GM18868 (cell line): Measurements from ENCODE around the gene DNAH2.

Experiments
- ATAC-seq: cut with Tn5 transposase; IDR thresholded peaks from one replicate; pipeline ENCODE4 v1.9.1; 2021; ENCODE audit warnings: mild to moderate bottlenecking, moderate library complexity; ENCODE audit not compliant: unreplicated experiment

Gene DNAH2, protein sequence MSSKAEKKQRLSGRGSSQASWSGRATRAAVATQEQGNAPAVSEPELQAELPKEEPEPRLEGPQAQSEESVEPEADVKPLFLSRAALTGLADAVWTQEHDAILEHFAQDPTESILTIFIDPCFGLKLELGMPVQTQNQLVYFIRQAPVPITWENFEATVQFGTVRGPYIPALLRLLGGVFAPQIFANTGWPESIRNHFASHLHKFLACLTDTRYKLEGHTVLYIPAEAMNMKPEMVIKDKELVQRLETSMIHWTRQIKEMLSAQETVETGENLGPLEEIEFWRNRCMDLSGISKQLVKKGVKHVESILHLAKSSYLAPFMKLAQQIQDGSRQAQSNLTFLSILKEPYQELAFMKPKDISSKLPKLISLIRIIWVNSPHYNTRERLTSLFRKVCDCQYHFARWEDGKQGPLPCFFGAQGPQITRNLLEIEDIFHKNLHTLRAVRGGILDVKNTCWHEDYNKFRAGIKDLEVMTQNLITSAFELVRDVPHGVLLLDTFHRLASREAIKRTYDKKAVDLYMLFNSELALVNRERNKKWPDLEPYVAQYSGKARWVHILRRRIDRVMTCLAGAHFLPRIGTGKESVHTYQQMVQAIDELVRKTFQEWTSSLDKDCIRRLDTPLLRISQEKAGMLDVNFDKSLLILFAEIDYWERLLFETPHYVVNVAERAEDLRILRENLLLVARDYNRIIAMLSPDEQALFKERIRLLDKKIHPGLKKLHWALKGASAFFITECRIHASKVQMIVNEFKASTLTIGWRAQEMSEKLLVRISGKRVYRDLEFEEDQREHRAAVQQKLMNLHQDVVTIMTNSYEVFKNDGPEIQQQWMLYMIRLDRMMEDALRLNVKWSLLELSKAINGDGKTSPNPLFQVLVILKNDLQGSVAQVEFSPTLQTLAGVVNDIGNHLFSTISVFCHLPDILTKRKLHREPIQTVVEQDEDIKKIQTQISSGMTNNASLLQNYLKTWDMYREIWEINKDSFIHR (N-terminal part only)

DNA sequence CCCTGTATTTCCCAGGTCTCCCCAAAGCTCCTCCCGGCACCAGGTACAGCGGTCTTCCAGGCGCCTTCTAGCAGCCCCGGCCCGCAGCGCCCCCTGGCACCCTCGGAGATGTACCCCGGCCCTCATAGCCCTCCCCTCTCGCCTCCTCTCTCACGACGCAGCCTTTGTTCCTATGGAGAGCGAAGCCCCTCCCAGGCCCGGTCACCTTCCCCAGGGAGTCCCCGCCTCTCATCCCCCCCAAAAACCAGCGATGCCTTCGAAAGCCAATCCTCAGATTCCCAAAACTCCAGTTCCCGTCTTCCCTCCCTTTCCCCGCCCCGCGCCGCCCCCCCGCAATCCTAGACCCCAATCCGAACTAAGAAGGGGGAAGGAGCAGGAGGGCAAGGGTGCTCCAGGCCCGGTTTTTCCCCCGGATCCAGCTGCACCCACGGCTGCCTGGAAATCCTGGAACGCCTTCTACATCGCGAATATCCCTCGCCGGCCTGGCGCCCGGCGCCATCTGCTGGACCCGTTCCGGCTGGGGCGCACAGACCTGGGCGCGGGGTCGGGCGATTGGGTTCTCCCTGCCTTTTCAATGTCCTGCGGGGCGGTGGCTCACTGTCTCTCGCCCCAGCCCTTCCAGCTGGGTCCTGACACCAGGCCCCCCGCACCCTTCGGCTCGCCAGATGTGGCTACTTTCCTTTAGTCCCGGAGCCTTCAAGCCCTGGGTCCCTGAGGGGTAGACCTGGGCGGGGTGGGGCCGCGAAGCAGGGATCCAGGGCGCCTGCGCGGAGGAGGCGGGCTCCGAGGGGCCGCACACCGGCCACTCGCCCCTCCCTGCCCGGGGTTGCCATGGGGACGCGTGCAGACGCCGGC, at the start of gene DNAH2:
DNAH2 (plus strand) TSS at position 844 of the 855 bp plus-strand sequence. CDS start 1,991 bp downstream, outside the sequence.
- ATAC-seq = no peak

DNA sequence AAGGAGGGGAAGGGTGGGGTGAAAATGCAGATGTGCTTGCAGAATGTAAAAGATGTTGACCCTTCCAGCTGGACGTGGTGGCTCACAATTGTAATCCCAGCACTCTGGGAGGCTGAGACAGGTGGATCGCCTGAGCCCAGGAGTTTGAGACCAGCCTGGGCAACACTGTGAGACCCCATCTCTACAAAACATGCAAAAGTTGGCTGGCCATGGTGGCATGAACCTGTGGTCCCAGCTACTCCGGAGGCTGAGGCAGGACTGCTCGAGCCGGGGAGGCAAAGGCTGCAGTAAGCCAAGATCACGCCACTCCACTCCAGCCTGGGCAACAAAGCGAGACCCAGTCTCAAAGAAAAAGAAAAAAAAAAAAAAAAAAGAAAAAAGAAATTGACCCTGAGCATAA, 49.1 kb upstream of the DNAH2 start:
- ATAC-seq = no peak

DNA sequence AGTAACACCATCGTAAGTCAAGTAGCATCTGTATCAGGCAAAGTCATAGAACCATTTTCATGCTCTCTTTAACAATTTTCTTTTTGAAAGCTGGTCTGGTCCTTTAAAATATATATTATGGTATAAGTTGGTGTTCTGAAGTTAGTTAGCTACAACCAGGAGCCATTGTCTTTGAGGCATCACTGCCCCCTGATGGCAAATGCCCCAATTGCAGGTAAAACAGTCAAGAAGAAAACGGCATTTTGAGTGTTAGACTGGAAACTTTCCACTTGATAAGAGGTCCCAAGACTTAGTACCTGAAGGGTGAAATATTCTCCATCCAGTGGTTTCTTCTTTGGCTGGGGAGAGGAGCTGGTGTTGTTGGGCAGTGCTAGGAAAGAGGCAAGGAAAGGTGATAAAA, 44.3 kb upstream of the DNAH2 start:
- no peak for ATAC-seq

DNA sequence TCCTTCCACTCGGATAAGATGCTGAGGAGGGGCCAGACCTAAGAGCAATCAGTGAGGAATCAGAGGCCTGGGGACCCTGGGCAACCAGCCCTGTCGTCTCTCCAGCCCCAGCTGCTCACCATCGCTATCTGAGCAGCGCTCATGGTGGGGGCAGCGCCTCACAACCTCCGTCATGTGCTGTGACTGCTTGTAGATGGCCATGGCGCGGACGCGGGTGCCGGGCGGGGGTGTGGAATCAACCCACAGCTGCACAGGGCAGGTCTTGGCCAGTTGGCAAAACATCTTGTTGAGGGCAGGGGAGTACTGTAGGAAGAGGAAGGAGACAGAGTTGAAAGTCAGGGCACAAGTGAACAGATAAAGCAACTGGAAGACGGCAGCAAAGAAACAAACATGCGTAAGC, 42.6 kb upstream of the DNAH2 start:
- ATAC-seq = no peak

DNA sequence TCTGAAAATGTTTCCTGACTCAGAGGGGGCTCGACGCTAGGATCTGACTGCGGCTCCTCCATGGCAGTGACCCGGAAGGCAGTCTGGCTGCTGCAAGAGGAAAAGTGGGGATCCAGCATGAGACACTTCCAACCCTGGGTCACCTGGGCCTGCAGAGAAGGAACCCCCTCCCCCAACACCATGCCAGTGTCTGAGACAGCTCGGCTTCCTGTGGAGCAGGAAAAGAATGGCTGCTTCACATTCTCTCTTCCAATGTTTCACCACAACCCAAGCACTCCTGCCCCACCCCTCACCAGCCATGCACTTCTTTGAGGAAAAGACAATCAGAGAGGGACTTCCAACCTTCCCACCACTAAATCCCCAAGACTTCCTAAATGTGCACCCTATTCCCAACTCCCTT, 41.0 kb upstream of the DNAH2 start:
- no peak for ATAC-seq

DNA sequence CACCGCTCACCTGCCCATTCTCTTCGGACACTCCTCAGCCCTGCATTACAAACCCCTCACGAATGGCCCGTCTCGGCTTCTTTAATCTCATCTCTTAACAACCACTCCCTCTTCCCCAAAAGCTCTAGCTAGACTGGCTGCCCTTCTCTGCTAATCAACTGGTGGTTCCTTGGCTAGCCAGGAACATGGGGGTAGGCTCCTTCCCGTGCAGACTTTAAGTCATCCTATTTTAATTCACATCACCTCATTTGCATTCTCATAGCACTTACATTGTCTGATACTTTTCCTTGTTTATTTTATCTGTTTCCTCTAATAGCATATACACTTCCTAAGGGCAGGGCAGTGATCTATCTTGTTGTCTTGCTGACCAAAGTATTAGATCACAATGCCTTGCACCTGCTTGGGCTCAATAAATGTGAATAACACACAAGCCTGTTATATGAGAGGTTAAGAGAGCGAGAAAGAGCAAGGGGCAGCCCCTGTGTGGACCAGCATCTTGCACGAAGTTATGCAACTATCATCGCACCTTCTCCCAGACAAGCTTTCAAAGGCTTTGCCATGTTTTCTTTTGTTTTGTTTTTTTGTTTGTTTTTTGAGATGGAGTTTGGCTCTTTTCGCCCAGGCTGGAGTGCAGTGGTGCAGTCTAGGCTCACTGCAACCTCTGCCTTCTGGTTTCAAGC, 40.0 kb upstream of the DNAH2 start:
- ATAC-seq = no peak

DNA sequence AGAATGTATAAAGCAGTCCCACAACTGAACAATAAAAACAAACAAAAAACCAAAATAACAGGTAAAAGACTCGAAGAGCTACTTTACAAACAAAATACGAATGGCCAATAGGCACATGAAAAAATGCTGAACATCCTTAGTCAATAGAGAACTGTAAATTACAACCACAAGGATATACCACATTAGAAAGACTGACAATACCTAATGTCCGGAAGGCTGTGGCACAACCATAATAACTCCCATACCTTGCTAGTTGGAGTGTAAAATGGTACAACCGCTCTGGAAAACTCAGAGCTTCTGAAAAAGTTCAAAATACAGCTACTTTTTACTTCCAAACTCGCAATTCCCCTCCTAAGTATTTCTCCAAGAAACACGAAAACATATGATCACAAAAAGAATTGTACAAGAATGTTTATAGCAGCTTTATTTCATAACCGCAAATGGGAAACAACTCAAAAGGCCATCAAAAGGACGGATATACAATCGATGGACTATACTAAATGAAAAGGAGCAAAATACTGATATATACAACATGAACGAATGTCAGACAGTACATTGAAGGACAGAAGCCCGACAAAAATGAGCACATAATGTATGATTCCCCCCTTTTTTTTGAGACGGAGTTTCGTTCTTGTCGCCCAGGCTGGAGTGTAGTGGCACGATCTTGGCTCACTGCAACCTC, 32.6 kb upstream of the DNAH2 start:
- no peak for ATAC-seq

DNA sequence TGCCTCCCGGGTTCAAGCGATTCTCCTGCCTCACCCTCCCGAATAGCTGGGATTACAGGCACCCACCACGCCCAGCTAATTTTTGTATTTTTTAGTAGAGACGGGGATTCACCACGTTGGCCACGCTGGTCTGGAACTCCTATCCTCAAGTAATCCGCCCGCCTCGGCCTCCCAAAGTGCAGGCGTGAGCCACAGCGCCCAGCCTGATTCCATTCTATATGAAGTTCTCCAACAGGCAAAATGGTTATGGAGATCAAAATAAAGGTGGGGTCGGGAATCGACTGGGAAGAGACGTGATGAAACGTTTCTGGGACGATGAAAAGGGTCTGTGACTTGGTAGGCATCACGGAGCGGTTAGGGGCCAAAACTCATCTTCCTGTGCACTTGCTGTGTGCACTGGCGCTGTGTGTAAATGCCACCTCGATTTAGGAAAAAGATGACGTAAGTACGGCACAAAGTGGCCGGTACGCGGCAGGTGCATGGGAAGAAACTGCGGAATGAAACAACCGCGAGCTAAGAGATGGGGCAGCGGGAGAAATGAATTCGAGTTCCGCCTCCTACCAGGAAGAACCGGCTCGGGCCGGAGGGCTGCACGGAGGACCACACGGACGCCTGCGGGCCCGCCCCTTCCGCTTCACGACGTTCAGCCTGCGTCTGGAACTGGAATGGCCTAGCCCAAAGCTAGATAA, 31.9 kb upstream of the DNAH2 start:
- peak; percentile 58 for ATAC-seq

DNA sequence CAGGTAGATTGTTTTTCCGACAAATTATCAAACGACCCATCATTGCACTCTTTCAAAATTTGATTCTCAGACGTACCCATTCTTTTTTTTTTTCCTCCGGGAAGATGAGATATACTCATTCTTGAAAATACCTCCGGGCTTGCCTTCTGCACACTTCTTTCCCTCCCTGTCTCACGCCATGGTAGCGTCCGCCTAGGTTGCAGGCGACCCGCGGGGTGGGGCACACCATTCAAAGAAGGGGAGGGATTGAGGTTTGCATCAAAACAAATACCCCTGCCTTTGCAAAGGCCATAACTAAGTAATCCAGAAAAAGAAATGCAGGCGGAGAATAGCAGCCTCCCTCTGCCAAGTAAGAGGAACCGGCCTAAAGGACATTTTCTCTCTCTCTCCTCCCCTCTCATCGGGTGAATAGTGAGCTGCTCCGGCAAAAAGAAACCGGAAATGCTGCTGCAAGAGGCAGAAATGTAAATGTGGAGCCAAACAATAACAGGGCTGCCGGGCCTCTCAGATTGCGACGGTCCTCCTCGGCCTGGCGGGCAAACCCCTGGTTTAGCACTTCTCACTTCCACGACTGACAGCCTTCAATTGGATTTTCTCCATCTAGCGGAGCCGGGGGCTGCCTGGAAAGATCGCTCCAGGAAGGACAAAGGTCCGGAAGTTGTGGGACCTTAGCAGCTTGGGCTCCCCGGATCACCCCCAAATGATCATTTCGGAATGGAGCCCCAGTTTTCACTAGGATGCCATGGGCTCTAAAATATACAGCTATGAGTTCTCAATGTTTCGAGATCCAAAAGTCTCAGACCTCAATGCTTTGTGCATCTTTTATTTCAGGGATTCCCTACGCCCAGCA, 31.1 kb upstream of the DNAH2 start:
- peak; percentile 51 for ATAC-seq

DNA sequence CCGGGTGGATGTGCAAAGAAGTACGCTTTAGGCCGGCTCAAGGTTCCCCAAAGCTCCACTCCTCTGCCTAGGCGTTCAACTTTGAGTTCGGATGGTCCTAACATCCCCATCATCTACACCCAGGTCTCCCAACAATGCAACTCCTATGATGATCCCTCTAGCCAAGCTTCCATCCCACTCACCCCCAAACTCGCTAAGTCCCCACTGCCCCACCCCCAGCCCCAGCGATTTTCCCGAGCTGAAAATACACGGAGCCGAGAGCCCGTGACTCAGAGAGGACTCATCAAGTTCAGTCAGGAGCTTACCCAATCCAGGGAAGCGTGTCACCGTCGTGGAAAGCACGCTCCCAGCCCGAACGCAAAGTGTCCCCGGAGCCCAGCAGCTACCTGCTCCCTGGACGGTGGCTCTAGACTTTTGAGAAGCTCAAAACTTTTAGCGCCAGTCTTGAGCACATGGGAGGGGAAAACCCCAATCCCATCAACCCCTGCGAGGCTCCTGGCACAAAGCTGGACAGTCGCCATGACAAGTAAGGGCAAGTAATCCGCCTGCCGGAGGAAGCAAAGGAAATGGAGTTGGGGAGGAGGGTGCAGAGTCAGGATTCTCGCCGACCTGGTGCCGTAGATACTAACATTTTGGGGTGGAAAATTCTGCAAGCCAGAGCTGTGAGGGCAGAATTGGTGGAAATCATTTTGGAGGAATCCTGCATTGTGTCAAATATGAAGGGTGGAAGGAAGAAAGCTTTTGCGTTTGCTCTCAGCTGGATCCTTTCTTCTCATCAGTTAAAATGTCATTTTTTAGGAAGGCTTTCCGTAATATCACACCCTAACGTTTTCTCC, 30.3 kb upstream of the DNAH2 start, which contains the start of gene TP53:
TP53 (minus strand) TSS at position 419 of the 836 bp plus-strand sequence. CDS start 10,896 bp downstream, outside the sequence.
- ATAC-seq = peak; percentile 41

DNA sequence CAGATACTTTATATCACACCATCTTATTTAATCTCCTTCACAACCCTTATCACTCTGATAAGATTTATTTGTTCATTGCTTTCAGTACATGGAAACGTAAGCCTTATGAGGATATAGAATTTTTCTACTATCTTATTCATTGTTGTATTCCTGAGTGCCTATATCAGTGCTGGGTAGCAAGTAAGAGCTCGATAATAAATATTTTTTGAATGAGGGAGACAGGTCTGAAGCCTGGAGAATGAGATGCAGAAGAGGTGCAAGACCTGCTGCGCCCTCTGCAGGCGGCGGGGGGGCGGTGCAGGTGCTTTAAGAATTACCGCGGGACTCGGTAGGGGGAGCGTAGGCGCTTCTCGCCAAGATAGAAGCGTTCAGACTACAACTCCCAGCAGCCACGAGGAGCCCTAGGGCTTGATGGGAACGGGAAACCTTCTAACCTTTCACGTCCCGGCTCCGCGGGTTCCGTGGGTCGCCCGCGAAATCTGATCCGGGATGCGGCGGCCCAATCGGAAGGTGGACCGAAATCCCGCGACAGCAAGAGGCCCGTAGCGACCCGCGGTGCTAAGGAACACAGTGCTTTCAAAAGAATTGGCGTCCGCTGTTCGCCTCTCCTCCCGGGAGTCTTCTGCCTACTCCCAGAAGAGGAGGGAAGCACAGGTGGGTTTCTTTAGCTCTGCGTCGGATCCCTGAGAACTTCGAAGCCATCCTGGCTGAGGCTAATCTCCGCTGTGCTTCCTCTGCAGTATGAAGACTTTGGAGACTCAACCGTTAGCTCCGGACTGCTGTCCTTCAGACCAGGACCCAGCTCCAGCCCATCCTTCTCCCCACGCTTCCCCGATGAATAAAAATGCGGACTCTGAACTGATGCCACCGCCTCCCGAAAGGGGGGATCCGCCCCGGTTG, 29.4 kb upstream of the DNAH2 start, which contains the start of gene WRAP53:
WRAP53 (plus strand) TSS at position 570 of the 900 bp plus-strand sequence; CDS start at position 742, 172 bp downstream.
- peak; percentile 76 for ATAC-seq

DNA sequence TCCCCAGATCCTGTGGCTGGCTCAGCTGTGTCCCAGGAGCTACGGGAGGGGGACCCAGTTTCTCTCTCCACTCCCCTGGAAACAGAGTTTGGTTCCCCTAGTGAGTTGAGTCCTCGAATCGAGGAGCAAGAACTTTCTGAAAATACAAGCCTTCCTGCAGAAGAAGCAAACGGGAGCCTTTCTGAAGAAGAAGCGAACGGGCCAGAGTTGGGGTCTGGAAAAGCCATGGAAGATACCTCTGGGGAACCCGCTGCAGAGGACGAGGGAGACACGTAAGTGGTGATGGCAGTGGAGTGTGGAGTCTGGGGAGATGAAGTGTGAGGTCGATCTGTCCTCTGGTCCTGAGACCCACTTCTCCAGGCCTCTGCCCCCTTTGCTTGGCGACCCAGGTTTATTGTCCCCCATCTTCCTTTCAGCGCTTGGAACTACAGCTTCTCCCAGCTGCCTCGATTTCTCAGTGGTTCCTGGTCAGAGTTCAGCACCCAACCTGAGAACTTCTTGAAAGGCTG, 28.7 kb upstream of the DNAH2 start:
- no peak for ATAC-seq

DNA sequence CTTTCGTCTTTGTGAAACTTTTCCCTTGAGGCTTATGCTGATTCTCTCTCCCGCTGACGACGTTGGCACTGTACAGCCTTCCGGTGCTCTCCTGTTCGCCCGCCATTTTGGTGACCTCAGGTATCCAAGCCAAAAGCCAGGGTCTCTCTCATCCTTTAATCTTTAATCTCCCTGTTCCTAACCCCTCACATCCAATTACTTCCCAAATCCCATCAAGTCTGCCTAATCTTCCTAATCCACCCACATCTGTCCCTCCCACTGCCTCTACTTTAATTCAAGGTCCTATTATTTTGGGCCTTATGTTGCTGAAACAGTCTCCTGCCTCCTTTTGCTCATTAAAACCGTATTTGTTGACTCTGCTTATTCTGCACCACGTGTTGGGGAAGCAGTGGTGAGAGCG, 22.0 kb upstream of the DNAH2 start:
- no peak for ATAC-seq

DNA sequence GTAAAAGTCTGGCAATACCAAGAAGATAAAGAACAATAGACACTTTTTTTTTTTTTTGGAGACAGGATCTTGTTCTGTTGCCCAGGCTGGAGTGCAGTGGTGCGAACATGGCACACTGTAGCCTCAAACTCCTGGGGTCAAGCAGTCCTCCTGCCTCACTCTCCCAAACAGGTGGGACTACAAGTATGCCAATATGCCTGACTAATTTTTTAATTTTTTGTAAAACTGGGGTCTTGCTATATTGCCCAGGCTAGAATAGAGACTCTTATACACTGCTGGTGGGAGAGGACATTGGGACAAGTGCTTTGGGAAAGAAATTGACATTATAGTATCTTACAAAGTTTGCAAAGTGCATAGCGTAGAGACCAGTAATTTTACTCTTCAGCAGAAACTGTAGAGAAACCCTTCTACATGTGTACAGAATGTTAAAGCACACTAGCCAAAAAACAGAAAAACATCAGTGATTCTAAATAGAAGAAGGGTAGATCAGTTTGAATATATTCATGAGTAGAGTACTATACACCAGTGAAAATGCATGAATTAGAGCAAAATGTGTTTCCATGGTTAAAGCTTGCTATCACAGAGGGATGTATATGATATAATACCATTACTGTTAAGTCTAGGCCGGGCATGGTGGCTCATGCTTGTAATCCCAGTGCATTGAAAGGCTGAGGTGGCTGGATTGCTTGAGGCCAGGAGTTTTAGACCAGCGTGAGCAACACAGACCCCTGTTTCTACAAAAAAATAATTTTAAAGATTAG, 19.5 kb upstream of the DNAH2 start:
- ATAC-seq = no peak

DNA sequence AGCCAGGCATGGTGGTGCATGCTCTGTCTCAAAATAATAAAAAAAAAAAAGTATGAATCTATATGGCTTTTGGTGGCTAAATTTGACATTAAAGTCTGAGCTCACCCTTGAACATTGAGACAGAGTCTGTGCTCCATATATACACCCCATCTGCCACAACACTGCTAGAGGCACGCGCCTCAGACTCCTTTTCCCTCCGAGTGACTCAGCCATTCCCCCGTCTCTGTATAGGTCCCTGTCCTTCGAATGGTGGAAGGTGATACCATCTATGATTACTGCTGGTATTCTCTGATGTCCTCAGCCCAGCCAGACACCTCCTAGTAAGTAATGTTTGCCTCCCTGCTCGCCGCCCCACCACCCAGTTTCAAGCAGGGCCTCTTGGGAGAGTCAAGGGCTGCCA, 17.0 kb upstream of the DNAH2 start:
- no peak for ATAC-seq
